Panc1 (cell line): ENCODE results near the gene MEAF6. TPM values are rescaled to one million over a fixed set of nuclear protein-coding genes. Genes with fewer than 3 reads are reported as not detected.

ENCODE experiments used
- ATAC-seq: fragments of 200-7000 bp; cut with Tn5 transposase; 2 replicates; pipeline ENCODE4 v1.9.1; 2020; ENCODE audit warnings: mild to moderate bottlenecking, moderate library complexity
- BruUV-seq: library from RNA; stranded (reverse); fragments of 400-500 nt; replicated peaks from 2 replicates; lab custom pipeline; 2021; lab: Mats Ljungman, UMichigan
- CTCF ChIA-PET: fragments of 300-600 bp; sonication (Branson Sonifier 250); formaldehyde crosslinking; loops from one replicate; lab custom pipeline; 2022; ENCODE audit warnings: antibody characterized with exemption; lab: Charles Lee
- POLR2A ChIA-PET: fragments of 300-600 bp; sonication (Branson Sonifier 250); formaldehyde crosslinking; loops from one replicate; lab custom pipeline; 2022; ENCODE audit warnings: antibody characterized with exemption; lab: Charles Lee
- DNase-seq: peaks from one replicate; pipeline ENCODE4 v3.0.0-alpha.2; 2010; ENCODE audit warnings: low read depth, low spot score
- H3K27ac ChIP-seq: 2 replicates; pipeline ENCODE4 v1.5.1; 2011; ENCODE audit warnings: mild to moderate bottlenecking, low read length, inconsistent platforms
- H3K27me3 ChIP-seq: fragments of 200-500 bp; sonication (Bioruptor generic); 2 replicates; pipeline ENCODE4 v1.6.0; 2014; ENCODE audit warnings: low read length, inconsistent platforms; ENCODE audit not compliant: control insufficient read depth, insufficient read depth
- H3K36me3 ChIP-seq: fragments of 200-500 bp; sonication (Bioruptor generic); 2 replicates; pipeline ENCODE4 v1.5.1; 2014; ENCODE audit warnings: inconsistent platforms, mild to moderate bottlenecking, low read length, moderate library complexity; ENCODE audit not compliant: control insufficient read depth, insufficient read depth
- H3K4me1 ChIP-seq: 2 replicates; pipeline ENCODE4 v1.5.1; 2011; ENCODE audit warnings: inconsistent platforms, mild to moderate bottlenecking, low read length, moderate library complexity; ENCODE audit not compliant: control insufficient read depth, insufficient read depth
- H3K4me3 ChIP-seq, 2 experiments: 2 replicates each; pipeline ENCODE4 v1.5.1; 2011 to 2012; ENCODE audit warnings: low read depth in 2 of 2, low read length in 2 of 2, mild to moderate bottlenecking in 2 of 2, inconsistent platforms in 1 of 2, moderate library complexity in 1 of 2
- H3K9me3 ChIP-seq: fragments of 200-500 bp; sonication (Bioruptor generic); 2 replicates; pipeline ENCODE4 v1.5.1; 2014; ENCODE audit warnings: low read depth, mild to moderate bottlenecking, inconsistent platforms, low read length, moderate library complexity; ENCODE audit not compliant: control insufficient read depth, insufficient read depth
- CTCF ChIP-seq: fragments of 450-650 bp; IDR thresholded peaks from 2 replicates; pipeline ENCODE4 v1.5.1; 2017; ENCODE audit warnings: mild to moderate bottlenecking
- POLR2AphosphoS5 ChIP-seq: IDR thresholded peaks from 2 replicates; pipeline ENCODE4 v1.6.1; 2012; ENCODE audit warnings: mild to moderate bottlenecking, low read depth, low read length, moderate library complexity
- SIN3A ChIP-seq: IDR thresholded peaks from 2 replicates; pipeline ENCODE4 v1.6.1; 2012; ENCODE audit warnings: low read depth, mild to moderate bottlenecking, low read length, moderate library complexity, borderline replicate concordance; ENCODE audit not compliant: insufficient read depth
- TCF7L2 ChIP-seq: IDR thresholded peaks from 2 replicates; pipeline ENCODE4 v1.6.1; 2011; ENCODE audit warnings: mild to moderate bottlenecking, low read depth, low read length, inconsistent platforms
- in situ Hi-C: cut with HindIII; loops from 2 replicates; pipeline ENCODE4 v1.10.0; 2016; ENCODE audit warnings: low sequenced_read_pairs, low pct_unique_long_range_greater_than_20kb
- intact Hi-C: fragments of 100-400 bp; cut with micrococcal nuclease; formaldehyde crosslinking; loops from one replicate; pipeline ENCODE4 v1.10.0; 2022; ENCODE audit not compliant: unreplicated experiment
- total RNA-seq: library from RNA; stranded (reverse); gene quantifications from one replicate; pipeline ENCODE4 v1.2.1, GENCODE V29; 2021; ENCODE audit not compliant: unreplicated experiment
- TF ChIP-seq, protein P1 (sequence below), 2 experiments: IDR thresholded peaks; 2 replicates each; pipeline ENCODE4 v1.6.1; 2011 to 2012; ENCODE audit warnings: low read depth in 2 of 2, control low read depth in 1 of 2, low read length in 1 of 2, mild to moderate bottlenecking in 1 of 2, moderate library complexity in 1 of 2; ENCODE audit not compliant: insufficient read depth in 1 of 2

MEAF6 gene
- total RNA-seq, 1 experiment from 2014 or later, result 50.0 TPM

- peaks cover 64% of the 10 kb centered on the region for H3K4me1 ChIP-seq
- H3K9me3 ChIP-seq, result no peaks in the 10 kb centered on the region
- TF ChIP-seq, protein P1, sequence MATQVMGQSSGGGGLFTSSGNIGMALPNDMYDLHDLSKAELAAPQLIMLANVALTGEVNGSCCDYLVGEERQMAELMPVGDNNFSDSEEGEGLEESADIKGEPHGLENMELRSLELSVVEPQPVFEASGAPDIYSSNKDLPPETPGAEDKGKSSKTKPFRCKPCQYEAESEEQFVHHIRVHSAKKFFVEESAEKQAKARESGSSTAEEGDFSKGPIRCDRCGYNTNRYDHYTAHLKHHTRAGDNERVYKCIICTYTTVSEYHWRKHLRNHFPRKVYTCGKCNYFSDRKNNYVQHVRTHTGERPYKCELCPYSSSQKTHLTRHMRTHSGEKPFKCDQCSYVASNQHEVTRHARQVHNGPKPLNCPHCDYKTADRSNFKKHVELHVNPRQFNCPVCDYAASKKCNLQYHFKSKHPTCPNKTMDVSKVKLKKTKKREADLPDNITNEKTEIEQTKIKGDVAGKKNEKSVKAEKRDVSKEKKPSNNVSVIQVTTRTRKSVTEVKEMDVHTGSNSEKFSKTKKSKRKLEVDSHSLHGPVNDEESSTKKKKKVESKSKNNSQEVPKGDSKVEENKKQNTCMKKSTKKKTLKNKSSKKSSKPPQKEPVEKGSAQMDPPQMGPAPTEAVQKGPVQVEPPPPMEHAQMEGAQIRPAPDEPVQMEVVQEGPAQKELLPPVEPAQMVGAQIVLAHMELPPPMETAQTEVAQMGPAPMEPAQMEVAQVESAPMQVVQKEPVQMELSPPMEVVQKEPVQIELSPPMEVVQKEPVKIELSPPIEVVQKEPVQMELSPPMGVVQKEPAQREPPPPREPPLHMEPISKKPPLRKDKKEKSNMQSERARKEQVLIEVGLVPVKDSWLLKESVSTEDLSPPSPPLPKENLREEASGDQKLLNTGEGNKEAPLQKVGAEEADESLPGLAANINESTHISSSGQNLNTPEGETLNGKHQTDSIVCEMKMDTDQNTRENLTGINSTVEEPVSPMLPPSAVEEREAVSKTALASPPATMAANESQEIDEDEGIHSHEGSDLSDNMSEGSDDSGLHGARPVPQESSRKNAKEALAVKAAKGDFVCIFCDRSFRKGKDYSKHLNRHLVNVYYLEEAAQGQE (IDR thresholded peaks at IDR 0.05; ENCODE audit: insufficient read depth in 1 of 2, low read depth in 2 of 2, low read length in 1 of 2), result no peak
- TF ChIP-seq TCF7L2, result no peak
- TF ChIP-seq SIN3A, result no peak
- TF ChIP-seq CTCF, result no peak
- no peak for TF ChIP-seq POLR2AphosphoS5
- no TSS peak for BruUV-seq
- intact Hi-C loops, result no loop called here
- DNase-seq (no peak), ATAC-seq (no peak)
- CTCF ChIA-PET, result interaction anchor here (0.8 to 1.5 kb wide), 3 partner anchors 8 to 18 kb away, joined by 4 to 9 read pairs (median 4); no protein-coding TSS in a partner anchor
- peaks cover 7% of the 10 kb centered on the region; the same call in 1 of the 2 replicates for H3K36me3 ChIP-seq
- peak overlapping the region; percentile 89 for H3K27ac ChIP-seq
- peak overlapping the region; percentile 74 to 78 for H3K4me3 ChIP-seq
- H3K27me3 ChIP-seq, result no peaks in the 10 kb centered on the region
- POLR2A ChIA-PET, result no interaction called here
- in situ Hi-C loops, result no loop called here
Observed at GRCh38 chr1:37476460-37477197, 37.9 kb downstream of the MEAF6 start.

- intact Hi-C loops, result no loop called here
- CTCF ChIA-PET, result interaction anchor here (1.2 to 1.5 kb wide), 3 partner anchors 11 to 39 kb away, joined by 4 to 11 read pairs (median 9); partner anchors contain the start of gene MEAF6
- POLR2A ChIA-PET, result no interaction called here
- no peak for DNase-seq
- Histone ChIP-seq H3K4me3 (peak overlapping the region; percentile 74 to 78), H3K9me3 (no peaks in the 10 kb centered on the region), H3K27me3 (no peaks in the 10 kb centered on the region), H3K4me1 (peaks cover 68% of the 10 kb centered on the region), H3K36me3 (peaks cover 7% of the 10 kb centered on the region; the same call in 1 of the 2 replicates), H3K27ac (peak overlapping the region; percentile 89)
- ATAC-seq, result no peak
- TF ChIP-seq SIN3A (no peak), TCF7L2 (no peak), POLR2AphosphoS5 (no peak), CTCF (no peak)
- TF ChIP-seq, protein P1 (IDR thresholded peaks at IDR 0.05; ENCODE audit: insufficient read depth in 1 of 2, low read depth in 2 of 2, low read length in 1 of 2), result no peak
- in situ Hi-C loops, result no loop called here
- BruUV-seq, result no TSS peak
Observed at GRCh38 chr1:37476087-37476452, 38.5 kb downstream of the MEAF6 start.
